ENCODE results near the gene MGAT5B. TPM values are rescaled to one million over a fixed set of nuclear protein-coding genes. Genes with fewer than 3 reads are reported as not detected.

Gene MGAT5B
- total RNA-seq, 1 donor from 2014 or later, result 5.1 TPM

- H3K4me3 ChIP-seq (ENCODE audit: low read depth, low read length), result no peak overlapping the region
- no peak for TF ChIP-seq CTCF (IDR thresholded peaks at IDR 0.05; ENCODE audit: insufficient read depth, low read length, poor library complexity, severe bottlenecking)
- H3K27me3 ChIP-seq (ENCODE audit: control insufficient read depth, insufficient read depth, low read length), result peaks cover 22% of the 10 kb centered on the region
- no peak for DNase-seq (ENCODE audit: low read depth)
- no peaks in the 10 kb centered on the region for H3K36me3 ChIP-seq (ENCODE audit: control insufficient read depth, insufficient read depth, low read length)
These were observed 118.2 kb downstream of the MGAT5B start for GRCh38 chr17:76986365-76986764.

GRCh38 chr17:76987486-76988093 is 119.4 kb downstream of the MGAT5B start:
- no peak for DNase-seq (ENCODE audit: low read depth)
- no peak overlapping the region for H3K4me3 ChIP-seq (ENCODE audit: low read depth, low read length)
- H3K36me3 ChIP-seq (ENCODE audit: control insufficient read depth, insufficient read depth, low read length), result no peaks in the 10 kb centered on the region
- TF ChIP-seq CTCF (IDR thresholded peaks at IDR 0.05; ENCODE audit: insufficient read depth, low read length, poor library complexity, severe bottlenecking), result no peak
- H3K27me3 ChIP-seq (ENCODE audit: control insufficient read depth, insufficient read depth, low read length), result peaks cover 19% of the 10 kb centered on the region

GRCh38 chr17:76988796-76989195 is 120.6 kb downstream of the MGAT5B start:
- H3K4me3 ChIP-seq (ENCODE audit: low read depth, low read length), result no peak overlapping the region
- no peaks in the 10 kb centered on the region for H3K36me3 ChIP-seq (ENCODE audit: control insufficient read depth, insufficient read depth, low read length)
- DNase-seq (ENCODE audit: low read depth), result no peak
- H3K27me3 ChIP-seq (ENCODE audit: control insufficient read depth, insufficient read depth, low read length), result peaks cover 13% of the 10 kb centered on the region
- no peak for TF ChIP-seq CTCF (IDR thresholded peaks at IDR 0.05; ENCODE audit: insufficient read depth, low read length, poor library complexity, severe bottlenecking)

- Histone ChIP-seq H3K4me3 (ENCODE audit: low read depth, low read length) (no peak overlapping the region), H3K27me3 (ENCODE audit: control insufficient read depth, insufficient read depth, low read length) (peaks cover 13% of the 10 kb centered on the region), H3K36me3 (ENCODE audit: control insufficient read depth, insufficient read depth, low read length) (no peaks in the 10 kb centered on the region)
- TF ChIP-seq CTCF (IDR thresholded peaks at IDR 0.05; ENCODE audit: insufficient read depth, low read length, poor library complexity, severe bottlenecking), result no peak
- DNase-seq (ENCODE audit: low read depth), result no peak
These were observed 121.3 kb downstream of the MGAT5B start for GRCh38 chr17:76989519-76989918.

- Histone ChIP-seq H3K27me3 (ENCODE audit: control insufficient read depth, insufficient read depth, low read length) (peaks cover 4% of the 10 kb centered on the region), H3K4me3 (ENCODE audit: low read depth, low read length) (no peak overlapping the region), H3K36me3 (ENCODE audit: control insufficient read depth, insufficient read depth, low read length) (no peaks in the 10 kb centered on the region)
- DNase-seq (ENCODE audit: low read depth), result no peak
- TF ChIP-seq CTCF (IDR thresholded peaks at IDR 0.05; ENCODE audit: insufficient read depth, low read length, poor library complexity, severe bottlenecking), result no peak
These were observed 124.7 kb downstream of the MGAT5B start for GRCh38 chr17:76992891-76993290.

GRCh38 chr17:76993651-76994050 is 125.4 kb downstream of the MGAT5B start:
- peaks cover 4% of the 10 kb centered on the region for H3K27me3 ChIP-seq (ENCODE audit: control insufficient read depth, insufficient read depth, low read length)
- no peak for DNase-seq (ENCODE audit: low read depth)
- no peak overlapping the region for H3K4me3 ChIP-seq (ENCODE audit: low read depth, low read length)
- no peak for TF ChIP-seq CTCF (IDR thresholded peaks at IDR 0.05; ENCODE audit: insufficient read depth, low read length, poor library complexity, severe bottlenecking)
- H3K36me3 ChIP-seq (ENCODE audit: control insufficient read depth, insufficient read depth, low read length), result no peaks in the 10 kb centered on the region

Measured in kidney epithelial cell (primary cell).